Measurements from ENCODE around the gene TFDP2.

DNA sequence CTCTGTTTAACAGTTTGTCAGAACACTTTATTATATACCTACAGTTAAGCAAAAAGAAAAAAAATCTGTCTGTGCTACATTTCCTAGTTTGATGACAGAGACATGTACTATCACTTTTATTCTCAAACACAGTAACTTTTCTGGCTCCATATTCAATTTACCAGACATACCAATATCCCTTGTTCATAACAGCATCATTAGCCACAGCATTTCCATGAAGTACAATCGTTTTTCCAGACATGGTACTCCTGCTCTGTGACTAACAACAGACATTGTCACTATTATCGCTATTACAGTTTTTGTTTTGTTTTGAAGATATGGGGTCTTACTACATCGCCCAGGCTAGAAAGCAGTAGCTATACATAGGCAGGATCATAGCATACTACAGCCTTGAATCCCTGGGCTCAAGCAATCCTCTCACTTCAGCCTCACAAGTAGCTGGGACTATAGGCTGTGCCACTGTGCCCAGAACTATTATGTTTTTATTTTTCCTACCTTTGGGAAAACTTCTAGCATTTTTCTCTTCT is 14.5 kb downstream of the TFDP2 start:
- TF ChIP-seq CTCF (tag by site-specific recombination; IDR thresholded peaks at IDR 0.05), result no peak
- TF ChIP-seq ZNF23 (tag by site-specific recombination; IDR thresholded peaks at IDR 0.05; ENCODE audit: borderline replicate concordance), result no peak
- TF ChIP-seq SP3 (tag by site-specific recombination; IDR thresholded peaks at IDR 0.05), result no peak
- no peak for TF ChIP-seq PBX3 (CRISPR knock-in tag; IDR thresholded peaks at IDR 0.05)
- TF ChIP-seq ZNF785 (tag by site-specific recombination; IDR thresholded peaks at IDR 0.05), result no peak
- TF ChIP-seq ZNF777 (tag by site-specific recombination; IDR thresholded peaks at IDR 0.05; ENCODE audit: borderline replicate concordance), result no peak
- no peak for TF ChIP-seq ZNF274 (IDR thresholded peaks at IDR 0.05; ENCODE audit: low read length)
- TF ChIP-seq ZNF274 (tag by site-specific recombination; IDR thresholded peaks at IDR 0.05; ENCODE audit: borderline replicate concordance), result no peak
- no peak for TF ChIP-seq ZNF112 (tag by site-specific recombination; IDR thresholded peaks at IDR 0.05)
- TF ChIP-seq ZNF776 (tag by site-specific recombination; IDR thresholded peaks at IDR 0.05; ENCODE audit: borderline replicate concordance), result no peak
- no peak for TF ChIP-seq ZNF132 (tag by site-specific recombination; IDR thresholded peaks at IDR 0.05; ENCODE audit: borderline replicate concordance)
- TF ChIP-seq ZNF324 (tag by site-specific recombination; IDR thresholded peaks at IDR 0.05), result no peak
- no peak for TF ChIP-seq PRDM10 (tag by site-specific recombination; IDR thresholded peaks at IDR 0.05)
